HG02938 (cell line): Measurements from ENCODE around the gene INPP4A.

Experiments
- ATAC-seq: cut with Tn5 transposase; IDR thresholded peaks from one replicate; pipeline ENCODE4 v1.9.1; 2021; ENCODE audit warnings: mild to moderate bottlenecking, moderate library complexity; ENCODE audit not compliant: unreplicated experiment

INPP4A gene

DNA sequence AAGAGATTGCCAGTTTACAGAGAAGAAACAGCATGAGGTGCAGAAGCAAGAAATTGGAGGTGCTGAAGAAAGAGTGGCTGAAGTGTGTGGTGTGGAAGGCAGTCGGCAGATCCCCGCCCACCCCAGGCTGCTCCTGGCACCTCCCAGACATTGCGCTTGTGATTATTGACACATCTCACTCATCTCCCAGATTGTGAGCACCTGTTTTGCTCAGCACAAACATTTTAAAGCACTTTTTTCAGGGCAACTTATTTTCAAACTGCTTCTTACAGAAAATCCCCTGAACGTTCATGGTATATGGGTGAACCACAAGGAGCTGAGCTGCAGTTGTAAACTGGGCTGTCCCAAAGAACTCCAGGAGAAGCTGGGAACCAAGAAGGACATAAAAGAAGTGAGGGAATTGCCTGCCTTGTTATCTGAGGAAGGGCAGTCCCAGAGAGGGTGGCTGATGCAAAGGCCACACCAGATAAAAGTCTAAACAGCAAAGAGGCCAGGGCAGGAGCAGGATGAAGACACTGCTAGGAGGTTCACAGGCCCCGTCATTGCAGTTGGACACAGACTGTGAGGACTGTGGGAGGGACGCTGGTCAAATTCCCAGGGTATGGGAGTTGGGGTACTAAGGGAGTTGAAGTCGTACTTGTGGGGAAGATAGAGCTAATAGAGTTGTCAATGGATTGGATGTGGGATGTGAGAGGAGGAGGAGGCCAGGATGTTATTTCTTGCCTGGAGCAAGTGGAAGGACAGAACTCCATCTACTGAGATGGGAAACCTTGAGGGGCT is 65.1 kb downstream of the INPP4A start:
- ATAC-seq, result no peak

DNA sequence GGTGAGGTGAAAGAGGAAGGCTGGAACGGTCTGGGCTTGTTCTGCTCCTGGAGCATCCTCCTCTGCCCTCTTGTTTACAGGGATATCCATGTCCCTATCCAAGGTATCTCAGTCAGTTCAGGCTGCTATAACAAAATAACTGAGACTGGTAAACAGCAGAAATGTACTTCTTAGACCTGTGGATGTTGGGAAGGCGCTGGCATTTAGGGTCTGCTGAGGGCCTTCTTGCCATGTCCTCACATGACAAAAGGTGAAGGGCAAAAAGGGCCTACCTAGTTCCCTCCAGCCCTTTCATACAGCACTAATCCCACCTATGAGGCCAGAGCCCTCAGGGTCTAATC is 65.6 kb downstream of the INPP4A start:
- no peak for ATAC-seq

- no peak for ATAC-seq
Observed at GRCh38 chr2:98511981-98512380, 67.3 kb downstream of the INPP4A start.

- ATAC-seq, result no peak
Observed at GRCh38 chr2:98512699-98513098, 68.0 kb downstream of the INPP4A start.

DNA sequence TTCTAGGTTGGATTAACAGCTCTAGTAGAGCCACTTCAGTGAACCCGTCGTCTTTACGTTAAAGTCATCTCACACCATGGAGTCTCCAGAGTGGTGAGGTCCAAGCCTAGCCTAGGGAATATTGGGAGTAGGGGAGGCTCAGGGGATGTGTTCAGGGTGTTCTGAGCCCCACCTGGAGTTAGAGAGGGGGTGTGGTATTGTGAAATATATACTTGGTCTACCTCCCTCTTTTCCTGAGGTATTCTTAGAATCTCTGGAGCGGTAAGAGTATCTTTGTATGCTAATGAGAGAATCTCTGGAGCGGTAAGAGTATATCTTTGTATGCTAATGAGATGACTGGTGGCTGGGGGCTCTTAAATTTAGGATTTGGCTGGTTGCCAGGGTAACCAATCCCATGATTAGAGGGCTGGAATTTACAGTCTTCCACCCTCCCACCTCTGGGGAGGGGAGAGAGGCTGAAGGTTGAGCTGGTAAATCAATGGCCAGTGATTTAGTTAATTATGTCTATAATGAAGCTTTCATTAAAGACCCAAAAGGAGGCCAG is 69.5 kb downstream of the INPP4A start:
- ATAC-seq, result no peak

DNA sequence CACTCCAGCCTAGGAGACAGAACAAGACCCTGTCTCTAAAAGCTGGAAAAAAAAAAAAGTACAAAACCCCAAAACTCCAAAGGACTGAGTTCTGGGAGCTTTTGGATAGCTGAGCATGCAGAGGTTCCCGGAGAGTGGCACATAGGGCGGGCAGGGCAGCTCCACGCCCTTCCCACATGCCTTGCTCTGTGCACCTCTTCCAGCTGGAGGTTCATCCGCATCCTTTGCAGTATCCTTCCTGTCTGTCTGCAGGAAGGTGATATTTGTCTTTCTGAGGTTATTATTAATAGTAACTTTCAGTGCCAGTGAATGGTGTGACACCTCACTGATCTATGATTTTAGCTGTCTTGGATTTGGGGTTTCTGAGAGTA is 70.2 kb downstream of the INPP4A start:
- ATAC-seq, result no peak

- no peak for ATAC-seq
Observed at GRCh38 chr2:98515250-98515991, 70.8 kb downstream of the INPP4A start.

- ATAC-seq, result no peak
Observed at GRCh38 chr2:98516571-98516970, 71.9 kb downstream of the INPP4A start.

DNA sequence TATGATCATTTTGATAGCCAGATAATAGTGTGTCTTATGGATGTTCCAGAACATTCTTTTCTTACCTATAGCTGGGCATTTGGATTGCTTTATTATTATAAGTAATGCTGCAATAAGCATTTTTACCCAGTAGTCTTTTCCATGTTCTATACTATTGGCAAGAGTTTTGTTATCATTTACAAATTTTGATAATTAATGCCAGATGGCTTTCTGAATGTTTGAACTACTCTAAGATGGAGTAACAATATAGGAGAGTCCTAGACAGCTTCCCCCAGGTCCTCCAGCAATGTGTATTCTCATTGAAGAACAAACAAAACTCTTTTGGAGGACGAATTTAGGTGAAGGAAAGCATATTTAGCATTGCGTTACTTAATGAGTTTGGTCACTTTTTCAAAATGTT is 73.0 kb downstream of the INPP4A start:
- no peak for ATAC-seq

- ATAC-seq, result no peak
Observed at GRCh38 chr2:98518101-98518500, 73.4 kb downstream of the INPP4A start.

- no peak for ATAC-seq
Observed at GRCh38 chr2:98519156-98519555, 74.5 kb downstream of the INPP4A start.

- no peak for ATAC-seq
Observed at GRCh38 chr2:98519851-98520250, 75.2 kb downstream of the INPP4A start.

DNA sequence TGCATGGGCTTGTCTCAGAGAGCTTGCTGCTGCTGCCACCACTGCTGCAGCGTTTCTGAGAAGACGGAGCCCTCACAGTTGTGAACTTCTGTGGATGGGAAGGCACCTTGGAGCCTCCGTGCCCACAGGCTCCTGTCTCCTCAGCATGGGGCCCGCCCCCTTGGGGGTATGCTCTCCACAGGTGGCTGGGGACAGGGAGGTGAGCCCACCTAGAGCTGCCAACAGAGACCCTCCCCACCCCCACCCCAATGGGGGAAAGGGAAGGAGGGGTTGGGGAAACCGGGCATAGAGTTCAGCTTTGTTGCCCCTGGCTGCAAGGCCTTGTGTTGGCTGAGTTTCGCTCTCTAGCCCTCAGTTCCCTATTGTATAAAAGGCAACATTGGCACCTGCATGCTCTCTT is 76.1 kb downstream of the INPP4A start:
- ATAC-seq, result no peak

DNA sequence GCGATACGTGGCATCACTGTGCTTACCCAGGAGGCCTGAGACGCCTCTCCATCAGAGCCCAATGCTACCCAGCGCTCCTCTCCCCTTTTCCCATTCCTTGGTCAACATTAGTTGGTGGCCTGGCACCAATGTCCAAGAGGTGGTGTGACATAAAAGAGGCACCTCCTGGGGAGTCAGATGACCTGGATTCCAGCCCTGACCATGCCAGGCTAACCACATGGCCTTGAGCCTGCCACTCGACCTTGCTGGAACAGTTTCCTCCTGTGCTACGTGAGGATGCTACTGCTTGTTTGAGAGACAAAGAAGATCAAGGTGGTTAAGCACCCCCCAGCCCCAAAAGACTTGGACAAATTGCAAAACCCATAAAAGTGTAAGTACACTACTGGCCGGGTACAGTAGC is 76.6 kb downstream of the INPP4A start:
- no peak for ATAC-seq

- ATAC-seq, result no peak
Observed at GRCh38 chr2:98522854-98523253, 78.2 kb downstream of the INPP4A start.

- no peak for ATAC-seq
Observed at GRCh38 chr2:98524168-98524567, 79.5 kb downstream of the INPP4A start.

DNA sequence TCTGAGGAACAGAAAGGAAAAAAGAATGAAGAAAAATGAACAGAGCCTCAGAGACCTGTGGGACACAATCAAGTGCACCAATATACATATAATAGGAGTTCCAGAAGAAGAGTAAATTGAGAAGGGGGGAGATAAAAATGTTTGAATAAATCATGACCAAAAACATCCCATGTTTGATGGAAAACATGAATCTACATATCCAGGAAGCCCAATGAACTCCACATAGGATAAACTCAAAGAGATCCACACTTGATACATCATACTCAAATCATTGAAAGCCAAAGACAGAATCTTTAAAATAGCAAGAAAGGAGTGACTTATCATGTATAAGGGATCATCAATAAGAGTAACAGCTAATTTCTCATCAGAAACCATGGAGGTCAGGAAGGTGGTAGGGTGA is 83.7 kb downstream of the INPP4A start:
- ATAC-seq, result no peak

- ATAC-seq, result no peak
Observed at GRCh38 chr2:98530114-98530513, 85.5 kb downstream of the INPP4A start.

- no peak for ATAC-seq
Observed at GRCh38 chr2:98532756-98533155, 88.1 kb downstream of the INPP4A start.

DNA sequence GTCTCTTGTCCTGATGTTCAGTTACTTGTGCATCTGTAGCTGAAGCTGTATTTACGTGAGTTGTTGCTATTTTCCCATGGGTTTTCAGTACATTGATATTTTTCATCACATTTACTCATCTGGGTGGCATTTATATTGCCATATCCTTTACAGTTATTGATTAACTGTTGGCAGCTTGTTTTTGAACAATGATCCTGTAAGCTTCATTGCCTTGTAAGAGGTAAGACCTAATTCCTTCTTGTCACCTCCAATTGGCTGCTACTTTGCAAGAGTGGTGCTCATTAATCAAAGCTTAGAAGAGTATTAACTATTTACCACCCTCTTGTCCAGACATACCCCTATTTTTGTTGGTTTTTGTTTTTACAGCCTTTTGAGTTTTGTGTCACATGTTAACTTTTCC is 88.9 kb downstream of the INPP4A start:
- ATAC-seq, result no peak

DNA sequence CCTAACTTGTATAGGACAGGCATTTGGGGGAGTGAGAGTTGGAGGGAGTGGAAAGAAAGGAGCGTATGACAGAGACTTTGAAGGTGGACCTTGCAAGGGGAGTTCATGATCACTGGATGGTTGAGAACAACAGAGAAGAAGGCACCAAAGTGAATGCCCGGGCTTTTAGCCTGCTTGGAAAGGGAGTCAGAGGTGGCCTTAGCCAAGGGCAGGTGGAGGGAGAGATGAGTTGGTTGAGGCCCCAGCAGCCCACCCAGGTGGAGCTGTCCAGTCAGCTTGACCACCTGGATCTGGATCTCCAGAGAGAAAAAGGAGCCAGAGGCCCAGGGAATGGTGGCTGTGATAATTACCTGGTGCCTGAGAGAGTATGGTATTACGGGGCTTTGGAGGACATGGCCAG is 90.1 kb downstream of the INPP4A start:
- no peak for ATAC-seq

- no peak for ATAC-seq
Observed at GRCh38 chr2:98535971-98536677, 91.5 kb downstream of the INPP4A start.
